Measurements from ENCODE around the gene C1QL3.

C1QL3 gene
- long read RNA-seq, donor 1 = 0 reads
- long read RNA-seq, donor 2 = 0 reads
- long read RNA-seq, donor 3 = 0 reads
- long read RNA-seq, donor 4 = 0 reads
- long read RNA-seq, donor 5 = 0 reads
- long read RNA-seq, donor 6 = 0 reads
- long read RNA-seq, donor 7 = 0 reads
- long read RNA-seq, donor 8 = 0 reads

- DNase-seq = peak; percentile 72
These were observed at the start of gene C1QL3 for GRCh38 chr10:16521311-16522016. Gene C1QL3, minus strand, starts transcription at chr10:16521879. Its CDS starts 814 bp downstream, at chr10:16521065.

GRCh38 chr10:16570731-16571130 lies 49.1 kb upstream of the C1QL3 start:
- DNase-seq = no peak

GRCh38 chr10:16566202-16566805 lies 44.6 kb upstream of the C1QL3 start:
- DNase-seq = no peak

GRCh38 chr10:16565604-16566003 lies 43.9 kb upstream of the C1QL3 start:
- no peak for DNase-seq

- DNase-seq = no peak
These were observed 41.2 kb upstream of the C1QL3 start for GRCh38 chr10:16562891-16563290.

GRCh38 chr10:16559236-16559773 lies 37.6 kb upstream of the C1QL3 start:
- no peak for DNase-seq

GRCh38 chr10:16547973-16548372 lies 26.3 kb upstream of the C1QL3 start:
- DNase-seq = no peak

GRCh38 chr10:16545116-16545736 lies 23.5 kb upstream of the C1QL3 start:
- no peak for DNase-seq

GRCh38 chr10:16544591-16544990 lies 22.9 kb upstream of the C1QL3 start:
- DNase-seq = no peak

- no peak for DNase-seq
These were observed 22.4 kb upstream of the C1QL3 start for GRCh38 chr10:16544099-16544498.

GRCh38 chr10:16536155-16536554 lies 14.5 kb upstream of the C1QL3 start:
- no peak for DNase-seq

GRCh38 chr10:16529853-16530252 lies 8.2 kb upstream of the C1QL3 start:
- DNase-seq = no peak

GRCh38 chr10:16527452-16527851 lies 5.8 kb upstream of the C1QL3 start:
- DNase-seq = no peak

GRCh38 chr10:16520900-16521299 lies 779 bp downstream of the C1QL3 start:
- DNase-seq = peak; percentile 53

- DNase-seq = peak; percentile 49
These were observed 1.5 kb downstream of the C1QL3 start for GRCh38 chr10:16519908-16520861.

- no peak for DNase-seq
These were observed 2.3 kb downstream of the C1QL3 start for GRCh38 chr10:16519250-16519907.

- no peak for DNase-seq
These were observed 2.9 kb downstream of the C1QL3 start for GRCh38 chr10:16518822-16519221.

GRCh38 chr10:16510843-16511242 lies 10.8 kb downstream of the C1QL3 start:
- DNase-seq = no peak

- no peak for DNase-seq
These were observed 11.7 kb downstream of the C1QL3 start for GRCh38 chr10:16509996-16510395.

- no peak for DNase-seq
These were observed 16.5 kb downstream of the C1QL3 start for GRCh38 chr10:16505161-16505560.

- DNase-seq = no peak
These were observed 23.8 kb downstream of the C1QL3 start for GRCh38 chr10:16497911-16498310.
